IMR-90 (cell line): ENCODE data around the gene NIPBL. TPM values are rescaled to one million over a fixed set of nuclear protein-coding genes. Genes with fewer than 3 reads are reported as not detected.

ENCODE experiments used
- ATAC-seq: fragments of 200-7000 bp; cut with Tn5 transposase; 2 replicates; pipeline ENCODE4 v1.9.1; 2020; ENCODE audit warnings: low read depth, mild to moderate bottlenecking, moderate library complexity
- BruUV-seq: library from RNA; stranded (reverse); fragments of 400-500 nt; replicated peaks from 2 replicates; lab custom pipeline; 2021; lab: Mats Ljungman, UMichigan
- CTCF ChIA-PET: fragments of 300-600 bp; formaldehyde crosslinking; extraction: SDS; loops from one replicate; lab custom pipeline; 2021; ENCODE audit warnings: antibody characterized with exemption; lab: Yijun Ruan, JAX
- POLR2A ChIA-PET: fragments of 300-600 bp; sonication (Branson Sonifier 250); formaldehyde crosslinking; loops from one replicate; lab custom pipeline; 2022; ENCODE audit warnings: antibody characterized with exemption; ENCODE audit not compliant: unreplicated experiment; lab: Charles Lee
- DNase-seq: peaks from one replicate; pipeline ENCODE4 v3.0.0; 2013
- H2AFZ ChIP-seq: replicated peaks from 2 replicates; pipeline ENCODE3; 2013; ENCODE audit warnings: low read length, mild to moderate bottlenecking; ENCODE audit not compliant: poor library complexity
- H2AK5ac ChIP-seq: 2 replicates; pipeline ENCODE4 v1.6.1; 2013; ENCODE audit warnings: low read depth, low read length, inconsistent platforms
- H2AK9ac ChIP-seq: replicated peaks from 2 replicates; pipeline ENCODE3; 2013; ENCODE audit warnings: mild to moderate bottlenecking, low read depth, low read length, moderate library complexity; ENCODE audit not compliant: poor library complexity
- H2BK120ac ChIP-seq: 2 replicates; pipeline ENCODE4 v1.6.1; 2013; ENCODE audit warnings: low read depth, low read length, inconsistent platforms
- H2BK15ac ChIP-seq: 3 replicates; pipeline ENCODE4 v1.6.1; 2013; ENCODE audit warnings: low read depth, low read length, inconsistent platforms
- H2BK20ac ChIP-seq: 2 replicates; pipeline ENCODE4 v1.6.1; 2013; ENCODE audit warnings: low read depth, mild to moderate bottlenecking, inconsistent platforms, low read length, moderate library complexity
- H2BK5ac ChIP-seq: 2 replicates; pipeline ENCODE4 v1.6.1; 2013; ENCODE audit warnings: mild to moderate bottlenecking, low read depth, low read length, inconsistent platforms; ENCODE audit not compliant: poor library complexity, severe bottlenecking
- H3K14ac ChIP-seq: replicated peaks from 2 replicates; pipeline ENCODE4 v1.6.1; 2013; ENCODE audit warnings: low read depth, low read length, inconsistent platforms
- H3K18ac ChIP-seq: 2 replicates; pipeline ENCODE4 v1.6.1; 2013; ENCODE audit warnings: low read depth, low read length, control low read depth
- H3K23ac ChIP-seq: 2 replicates; pipeline ENCODE4 v1.6.1; 2013; ENCODE audit warnings: low read depth, low read length, inconsistent platforms
- H3K27ac ChIP-seq: 2 replicates; pipeline ENCODE4 v1.5.1; 2013; ENCODE audit warnings: mild to moderate bottlenecking, control low read depth, low read length; ENCODE audit not compliant: insufficient read depth
- H3K27me3 ChIP-seq: 2 replicates; pipeline ENCODE4 v1.6.1; 2013; ENCODE audit warnings: low read length; ENCODE audit not compliant: control insufficient read depth, insufficient read depth
- H3K36me3 ChIP-seq: 2 replicates; pipeline ENCODE4 v1.6.1; 2013; ENCODE audit warnings: low read length, mixed read lengths; ENCODE audit not compliant: control insufficient read depth, insufficient read depth
- H3K4ac ChIP-seq: 2 replicates; pipeline ENCODE4 v1.6.1; 2013; ENCODE audit warnings: low read depth, low read length, inconsistent platforms
- H3K4me1 ChIP-seq: 2 replicates; pipeline ENCODE4 v1.6.1; 2013; ENCODE audit warnings: low read length, mixed read lengths; ENCODE audit not compliant: control insufficient read depth, insufficient read depth
- H3K4me2 ChIP-seq: 2 replicates; pipeline ENCODE4 v1.6.1; 2013; ENCODE audit warnings: low read depth, mild to moderate bottlenecking, control low read depth, low read length, moderate library complexity
- H3K4me3 ChIP-seq: 2 replicates; pipeline ENCODE4 v1.5.1; 2013; ENCODE audit warnings: low read depth, mild to moderate bottlenecking, control low read depth, low read length, moderate library complexity; ENCODE audit not compliant: insufficient read depth
- H3K56ac ChIP-seq: 2 replicates; pipeline ENCODE4 v1.6.1; 2013; ENCODE audit warnings: low read length, inconsistent platforms; ENCODE audit not compliant: insufficient read depth; ENCODE audit errors: extremely low read depth
- H3K79me1 ChIP-seq, 2 experiments: 2 replicates each; pipeline ENCODE4 v1.6.1; 2013; ENCODE audit warnings: low read length in 2 of 2, inconsistent platforms in 1 of 2, low read depth in 1 of 2
- H3K9ac ChIP-seq: 2 replicates; pipeline ENCODE4 v1.6.1; 2013; ENCODE audit warnings: low read depth, low read length, control low read depth
- H3K9me1 ChIP-seq: 2 replicates; pipeline ENCODE4 v1.6.1; 2013; ENCODE audit warnings: low read length, inconsistent platforms; ENCODE audit not compliant: insufficient read depth
- H3K9me3 ChIP-seq: 2 replicates; pipeline ENCODE4 v1.6.1; 2013; ENCODE audit warnings: low read length; ENCODE audit not compliant: control insufficient read depth, insufficient read depth
- H4K20me1 ChIP-seq: 2 replicates; pipeline ENCODE4 v1.6.1; 2013; ENCODE audit warnings: low read length, inconsistent platforms; ENCODE audit not compliant: insufficient read depth
- H4K5ac ChIP-seq: 2 replicates; pipeline ENCODE4 v1.6.1; 2013; ENCODE audit warnings: mild to moderate bottlenecking, low read depth, low read length, control low read depth
- H4K8ac ChIP-seq, 2 experiments: 2 replicates each; pipeline ENCODE4 v1.6.1; 2013; ENCODE audit warnings: low read depth in 2 of 2, low read length in 2 of 2, control low read depth in 1 of 2, inconsistent platforms in 1 of 2
- H4K91ac ChIP-seq: 2 replicates; pipeline ENCODE4 v1.6.1; 2013; ENCODE audit warnings: low read depth, low read length, inconsistent platforms; ENCODE audit not compliant: insufficient read depth
- BHLHE40 ChIP-seq: fragments of 150-350 bp; IDR thresholded peaks from 2 replicates; pipeline ENCODE4 v1.6.1; 2016; ENCODE audit warnings: mild to moderate bottlenecking, low read depth, low read length
- CHD1 ChIP-seq: IDR thresholded peaks from 2 replicates; pipeline ENCODE4 v1.6.1; 2012; ENCODE audit warnings: low read depth, low read length, improper control_type of control experiment
- FOS ChIP-seq: fragments of 150-350 bp; IDR thresholded peaks from 2 replicates; pipeline ENCODE4 v1.6.1; 2016; ENCODE audit warnings: low read depth, low read length
- MAFK ChIP-seq: IDR thresholded peaks from 2 replicates; pipeline ENCODE4 v1.6.1; 2012; ENCODE audit warnings: low read depth, low read length, improper control_type of control experiment
- MAZ ChIP-seq: IDR thresholded peaks from 2 replicates; pipeline ENCODE4 v1.6.1; 2012; ENCODE audit warnings: low read depth, mild to moderate bottlenecking, low read length, improper control_type of control experiment, moderate library complexity, borderline replicate concordance
- MXI1 ChIP-seq: IDR thresholded peaks from 2 replicates; pipeline ENCODE4 v1.6.1; 2012; ENCODE audit warnings: low read depth, mild to moderate bottlenecking, low read length, moderate library complexity, borderline replicate concordance
- NFE2L2 ChIP-seq: fragments of 150-350 bp; IDR thresholded peaks from 2 replicates; pipeline ENCODE4 v1.6.1; 2016; ENCODE audit warnings: low read depth, mild to moderate bottlenecking, low read length
- POLR2A ChIP-seq: IDR thresholded peaks from 2 replicates; pipeline ENCODE4 v1.6.1; 2012; ENCODE audit warnings: mild to moderate bottlenecking, low read depth, low read length
- RAD21 ChIP-seq: IDR thresholded peaks from 2 replicates; pipeline ENCODE4 v1.6.1; 2012; ENCODE audit warnings: low read length, improper control_type of control experiment
- RCOR1 ChIP-seq: IDR thresholded peaks from 2 replicates; pipeline ENCODE4 v1.6.1; 2012; ENCODE audit warnings: mild to moderate bottlenecking, low read length, improper control_type of control experiment; ENCODE audit not compliant: insufficient replicate concordance
- RFX5 ChIP-seq: IDR thresholded peaks from 2 replicates; pipeline ENCODE4 v1.8.0; 2012; ENCODE audit warnings: low read depth, mild to moderate bottlenecking, low read length, moderate library complexity
- SMC3 ChIP-seq: fragments of 150-350 bp; IDR thresholded peaks from 2 replicates; pipeline ENCODE4 v1.6.1; 2016; ENCODE audit warnings: low read depth, mild to moderate bottlenecking, antibody characterized with exemption, low read length, moderate library complexity
- WGBS, 2 experiments: methylation state at CpG; one replicate each; pipeline versions ENCODE4 v1.1.5 to v1.1.7; 2013; ENCODE audit warnings: missing lambda C conversion rate in 2 of 2; ENCODE audit not compliant: insufficient read length in 1 of 2; ENCODE audit errors: extremely low coverage in 2 of 2; 5-methylcytosine and 5-hydroxymethylcytosine counted together
- dilution Hi-C: fragments of 300-500 bp; cut with HindIII; formaldehyde crosslinking; loops from one replicate; pipeline ENCODE4 v1.14.3; 2018; ENCODE audit warnings: low sequenced_read_pairs; ENCODE audit not compliant: unreplicated experiment
- in situ Hi-C: fragments of 300-500 bp; cut with MboI; formaldehyde crosslinking; loops from 3 replicates; pipeline ENCODE4 v1.14.3; 2019; ENCODE audit warnings: low sequenced_read_pairs, inconsistent platforms, mixed read lengths
- intact Hi-C: fragments of 100-400 bp; cut with micrococcal nuclease; formaldehyde crosslinking; loops from 2 replicates; pipeline ENCODE4 v1.10.0; 2022
- polyA plus RNA-seq, 3 experiments: library from polyadenylated mRNA; depleted of rRNA; stranded (reverse); fragments of >200 nt; gene quantifications; 2 replicates each; pipeline ENCODE4 v1.2.3, GENCODE V29; 2012; ENCODE audit warnings: low replicate concordance in 1 of 3
- total RNA-seq: library from RNA; depleted of rRNA; stranded (reverse); fragments of >200 nt; gene quantifications from 2 replicates; pipeline ENCODE4 v1.2.3, GENCODE V29; 2012
- TF ChIP-seq, protein P1 (sequence below): fragments of 150-350 bp; IDR thresholded peaks from 2 replicates; pipeline ENCODE4 v1.6.1; 2016; ENCODE audit warnings: low read depth, mild to moderate bottlenecking, low read length, moderate library complexity, borderline replicate concordance
- TF ChIP-seq, protein P2 (sequence below): fragments of 150-350 bp; IDR thresholded peaks from 2 replicates; pipeline ENCODE4 v1.6.1; 2017; ENCODE audit warnings: mild to moderate bottlenecking, antibody characterized with exemption, low read length, low read depth
- TF ChIP-seq, protein P3 (sequence below): conservative IDR thresholded peaks from 2 replicates; pipeline ENCODE4 v1.5.1; 2012; ENCODE audit warnings: mild to moderate bottlenecking, low read depth, low read length, improper control_type of control experiment

NIPBL gene
- total and polyA plus RNA-seq, 2 of the 4 experiments (the other 2 are of a cell fraction): 8.4 to 46.4 TPM

DNA sequence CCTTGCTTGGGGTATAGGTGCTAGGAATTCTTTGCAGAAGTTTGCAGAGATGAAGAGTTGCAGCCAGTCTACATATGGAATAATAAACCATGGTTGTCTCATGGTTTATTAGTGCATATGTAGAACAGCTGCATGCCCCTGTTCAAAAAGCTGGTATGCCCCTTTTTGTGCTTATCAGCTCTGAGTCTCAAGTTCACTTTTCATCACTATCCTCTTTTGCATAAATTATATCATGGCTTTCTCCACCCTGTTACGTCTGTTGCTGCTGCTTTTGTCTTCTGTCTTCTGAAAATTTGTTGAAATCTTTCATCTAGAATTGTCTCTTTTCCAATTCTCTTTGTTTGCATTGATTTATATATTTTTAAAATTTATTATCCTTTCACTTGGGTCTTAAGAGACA lies 200.6 kb downstream of the NIPBL start:
- no TSS peak for BruUV-seq

More for the DNA sequence above, 200.6 kb downstream of the NIPBL start:
- Histone ChIP-seq H3K36me3 (peaks cover 3% of the 10 kb centered on the region; the same call in 1 of the 2 replicates), H4K20me1 (peaks cover 7% of the 10 kb centered on the region; the same call in 1 of the 2 replicates), H3K14ac (no peak overlapping the region), H2AFZ (no peak overlapping the region), H2BK15ac (no peak overlapping the region), H3K9me1 (0 out of 2 replicates have a peak, but pooled peaks cover 5% of the 10 kb centered on the region), H3K9ac (no peak overlapping the region), H3K4me3 (no peak overlapping the region), H2BK5ac (no peak overlapping the region), H4K5ac (no peak overlapping the region), H3K56ac (no peak overlapping the region), H3K4me1 (no peaks in the 10 kb centered on the region; the same call in 1 of the 2 replicates), H2AK5ac (no peak overlapping the region), H4K8ac (no peak overlapping the region), H3K4ac (no peak overlapping the region), H3K79me1 (no peaks in the 10 kb centered on the region), H3K9me3 (no peaks in the 10 kb centered on the region), H3K27ac (no peak overlapping the region), H4K91ac (no peak overlapping the region), H3K4me2 (no peak overlapping the region), H2BK120ac (no peak overlapping the region), H2BK20ac (no peak overlapping the region), H3K27me3 (no peaks in the 10 kb centered on the region), H3K18ac (no peak overlapping the region), H3K23ac (no peak overlapping the region), H2AK9ac (no peak overlapping the region)
- no peak for ATAC-seq
- dilution Hi-C loops (no loop called here), in situ Hi-C loops (no loop called here), intact Hi-C loops (no loop called here)
- ChIA-PET POLR2A (no interaction called here), CTCF (no interaction called here)
- no CpG with 5 or more reads among the region's 1 CpG for WGBS, 2 experiments
- TF ChIP-seq FOS: no peak
- TF ChIP-seq MAZ: no peak
- no peak for TF ChIP-seq RCOR1
- TF ChIP-seq, protein P1, sequence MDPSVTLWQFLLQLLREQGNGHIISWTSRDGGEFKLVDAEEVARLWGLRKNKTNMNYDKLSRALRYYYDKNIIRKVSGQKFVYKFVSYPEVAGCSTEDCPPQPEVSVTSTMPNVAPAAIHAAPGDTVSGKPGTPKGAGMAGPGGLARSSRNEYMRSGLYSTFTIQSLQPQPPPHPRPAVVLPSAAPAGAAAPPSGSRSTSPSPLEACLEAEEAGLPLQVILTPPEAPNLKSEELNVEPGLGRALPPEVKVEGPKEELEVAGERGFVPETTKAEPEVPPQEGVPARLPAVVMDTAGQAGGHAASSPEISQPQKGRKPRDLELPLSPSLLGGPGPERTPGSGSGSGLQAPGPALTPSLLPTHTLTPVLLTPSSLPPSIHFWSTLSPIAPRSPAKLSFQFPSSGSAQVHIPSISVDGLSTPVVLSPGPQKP: no peak
- no peak for TF ChIP-seq POLR2A
- TF ChIP-seq CHD1: no peak
- TF ChIP-seq, protein P2, sequence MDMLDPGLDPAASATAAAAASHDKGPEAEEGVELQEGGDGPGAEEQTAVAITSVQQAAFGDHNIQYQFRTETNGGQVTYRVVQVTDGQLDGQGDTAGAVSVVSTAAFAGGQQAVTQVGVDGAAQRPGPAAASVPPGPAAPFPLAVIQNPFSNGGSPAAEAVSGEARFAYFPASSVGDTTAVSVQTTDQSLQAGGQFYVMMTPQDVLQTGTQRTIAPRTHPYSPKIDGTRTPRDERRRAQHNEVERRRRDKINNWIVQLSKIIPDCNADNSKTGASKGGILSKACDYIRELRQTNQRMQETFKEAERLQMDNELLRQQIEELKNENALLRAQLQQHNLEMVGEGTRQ: no peak
- TF ChIP-seq NFE2L2: no peak
- TF ChIP-seq RFX5: no peak
- TF ChIP-seq, protein P3, sequence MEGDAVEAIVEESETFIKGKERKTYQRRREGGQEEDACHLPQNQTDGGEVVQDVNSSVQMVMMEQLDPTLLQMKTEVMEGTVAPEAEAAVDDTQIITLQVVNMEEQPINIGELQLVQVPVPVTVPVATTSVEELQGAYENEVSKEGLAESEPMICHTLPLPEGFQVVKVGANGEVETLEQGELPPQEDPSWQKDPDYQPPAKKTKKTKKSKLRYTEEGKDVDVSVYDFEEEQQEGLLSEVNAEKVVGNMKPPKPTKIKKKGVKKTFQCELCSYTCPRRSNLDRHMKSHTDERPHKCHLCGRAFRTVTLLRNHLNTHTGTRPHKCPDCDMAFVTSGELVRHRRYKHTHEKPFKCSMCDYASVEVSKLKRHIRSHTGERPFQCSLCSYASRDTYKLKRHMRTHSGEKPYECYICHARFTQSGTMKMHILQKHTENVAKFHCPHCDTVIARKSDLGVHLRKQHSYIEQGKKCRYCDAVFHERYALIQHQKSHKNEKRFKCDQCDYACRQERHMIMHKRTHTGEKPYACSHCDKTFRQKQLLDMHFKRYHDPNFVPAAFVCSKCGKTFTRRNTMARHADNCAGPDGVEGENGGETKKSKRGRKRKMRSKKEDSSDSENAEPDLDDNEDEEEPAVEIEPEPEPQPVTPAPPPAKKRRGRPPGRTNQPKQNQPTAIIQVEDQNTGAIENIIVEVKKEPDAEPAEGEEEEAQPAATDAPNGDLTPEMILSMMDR: no peak
- TF ChIP-seq MAFK: no peak
- no peak for TF ChIP-seq SMC3
- TF ChIP-seq MXI1: no peak
- no peak for TF ChIP-seq BHLHE40
- no peak for TF ChIP-seq RAD21
- no peak for DNase-seq
